Measurements from ENCODE around the gene COX19. TPM values are rescaled to one million over a fixed set of nuclear protein-coding genes. Genes with fewer than 3 reads are reported as not detected.

COX19 gene
- total and polyA plus RNA-seq, 2 donors (not counting 1 experiment from before 2014, with no cell fraction given), result 14.7 to 38.3 TPM

DNA sequence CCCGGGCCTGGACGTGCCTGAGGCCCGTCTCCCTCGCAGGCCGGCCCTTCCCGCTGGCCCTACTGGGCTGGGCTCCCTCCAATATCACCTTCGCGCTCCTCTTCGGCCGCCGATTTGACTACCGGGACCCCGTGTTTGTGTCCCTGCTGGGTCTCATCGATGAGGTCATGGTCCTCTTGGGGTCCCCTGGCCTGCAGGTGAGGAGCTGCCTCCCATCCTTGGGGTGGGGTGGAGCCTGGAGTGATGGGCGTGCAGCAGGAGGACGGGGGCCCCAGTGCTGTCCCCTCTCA is 9.7 kb upstream of the COX19 start:
- no peaks in the 10 kb centered on the region for H3K9me3 Mint-ChIP-seq (ENCODE audit: insufficient read depth)
- Histone ChIP-seq H3K27ac (ENCODE audit: low read length in 2 of 2) (no peak overlapping the region), H3K79me2 (ENCODE audit: control insufficient read depth, insufficient read depth, low read length) (no peaks in the 10 kb centered on the region), H3K9ac (ENCODE audit: low read length) (no peak overlapping the region), H2AFZ (ENCODE audit: insufficient read depth, low read depth, low read length, poor library complexity, severe bottlenecking) (no peak overlapping the region), H3K36me3 (replicated peaks in 1 of 2; ENCODE audit: control extremely low read depth in 1 of 2, control insufficient read depth in 1 of 2, extremely low read depth in 1 of 2, insufficient read depth in 2 of 2, low read length in 1 of 2) (no peaks in the 10 kb centered on the region), H4K20me1 (ENCODE audit: control insufficient read depth, insufficient read depth, low read length, poor library complexity, severe bottlenecking) (no peaks in the 10 kb centered on the region), H3K4me3 (ENCODE audit: control extremely low read depth in 1 of 5, extremely low read depth in 1 of 5, insufficient read depth in 1 of 5, low read depth in 2 of 5, low read length in 4 of 5) (no peak overlapping the region), H3K4me2 (replicated peaks; ENCODE audit: low read depth, low read length, poor library complexity, severe bottlenecking) (no peak overlapping the region), H3K4me1 (ENCODE audit: control insufficient read depth in 2 of 2, insufficient read depth in 2 of 2, low read length in 2 of 2) (no peaks in the 10 kb centered on the region), H3K27me3 (replicated peaks in 1 of 4; ENCODE audit: control extremely low read depth in 1 of 4, control insufficient read depth in 3 of 4, insufficient read depth in 4 of 4, low read length in 3 of 4) (peaks cover 0 to 26% (median 7%) of the 10 kb centered on the region in 4 experiments), H3K9me3 (ENCODE audit: control extremely low read depth in 1 of 3, control insufficient read depth in 2 of 3, insufficient read depth in 1 of 3, low read length in 2 of 3) (no peaks in the 10 kb centered on the region)
- POLR2A ChIA-PET, result no interaction called here
- CTCF ChIA-PET, result interaction anchor here (1.3 kb wide), 1 partner anchor 81 kb away, joined by 3 read pairs; no protein-coding TSS in a partner anchor
- H3K4me3 Mint-ChIP-seq, result no peak overlapping the region
- no peak overlapping the region for H3K27ac Mint-ChIP-seq
- H3K27me3 Mint-ChIP-seq, result peaks cover 8% of the 10 kb centered on the region
- peaks cover 2% of the 10 kb centered on the region for H3K4me1 Mint-ChIP-seq
- no peak for ATAC-seq (ENCODE audit: low read depth)
- TF ChIP-seq EZH2 (IDR thresholded peaks at IDR 0.05; ENCODE audit: borderline replicate concordance, insufficient read depth, low read depth, low read length, poor library complexity, severe bottlenecking), result no peak
- TF ChIP-seq, protein P1, sequence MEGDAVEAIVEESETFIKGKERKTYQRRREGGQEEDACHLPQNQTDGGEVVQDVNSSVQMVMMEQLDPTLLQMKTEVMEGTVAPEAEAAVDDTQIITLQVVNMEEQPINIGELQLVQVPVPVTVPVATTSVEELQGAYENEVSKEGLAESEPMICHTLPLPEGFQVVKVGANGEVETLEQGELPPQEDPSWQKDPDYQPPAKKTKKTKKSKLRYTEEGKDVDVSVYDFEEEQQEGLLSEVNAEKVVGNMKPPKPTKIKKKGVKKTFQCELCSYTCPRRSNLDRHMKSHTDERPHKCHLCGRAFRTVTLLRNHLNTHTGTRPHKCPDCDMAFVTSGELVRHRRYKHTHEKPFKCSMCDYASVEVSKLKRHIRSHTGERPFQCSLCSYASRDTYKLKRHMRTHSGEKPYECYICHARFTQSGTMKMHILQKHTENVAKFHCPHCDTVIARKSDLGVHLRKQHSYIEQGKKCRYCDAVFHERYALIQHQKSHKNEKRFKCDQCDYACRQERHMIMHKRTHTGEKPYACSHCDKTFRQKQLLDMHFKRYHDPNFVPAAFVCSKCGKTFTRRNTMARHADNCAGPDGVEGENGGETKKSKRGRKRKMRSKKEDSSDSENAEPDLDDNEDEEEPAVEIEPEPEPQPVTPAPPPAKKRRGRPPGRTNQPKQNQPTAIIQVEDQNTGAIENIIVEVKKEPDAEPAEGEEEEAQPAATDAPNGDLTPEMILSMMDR (IDR thresholded peaks at IDR 0.05), result no peak
- DNase-seq, result no peak
- intact Hi-C loops (cut with micrococcal nuclease), result no loop called here
- 85% methylated on average over 13 of the region's 16 CpGs for WGBS (ENCODE audit: insufficient coverage)

GRCh38 chr7:984361-985126 is 9.2 kb upstream of the COX19 start:
- POLR2A ChIA-PET, result no interaction called here
- H3K4me3 ChIP-seq (ENCODE audit: control extremely low read depth in 1 of 5, extremely low read depth in 1 of 5, insufficient read depth in 1 of 5, low read depth in 2 of 5, low read length in 4 of 5), result no peak overlapping the region
- CTCF ChIA-PET, result interaction anchor here (1.1 to 1.3 kb wide), 2 partner anchors 9 to 81 kb away, joined by 3 to 4 read pairs; no protein-coding TSS in a partner anchor
- ATAC-seq (ENCODE audit: low read depth) (no peak), DNase-seq (no peak)
- no peaks in the 10 kb centered on the region for H3K4me1 ChIP-seq (ENCODE audit: control insufficient read depth in 2 of 2, insufficient read depth in 2 of 2, low read length in 2 of 2)
- H3K36me3 ChIP-seq (replicated peaks in 1 of 2; ENCODE audit: control extremely low read depth in 1 of 2, control insufficient read depth in 1 of 2, extremely low read depth in 1 of 2, insufficient read depth in 2 of 2, low read length in 1 of 2), result no peaks in the 10 kb centered on the region
- no peak overlapping the region for H2AFZ ChIP-seq (ENCODE audit: insufficient read depth, low read depth, low read length, poor library complexity, severe bottlenecking)
- 92% methylated on average over 31 of the region's 39 CpGs for WGBS (ENCODE audit: insufficient coverage)
- H3K79me2 ChIP-seq (ENCODE audit: control insufficient read depth, insufficient read depth, low read length), result no peaks in the 10 kb centered on the region
- TF ChIP-seq, protein P1 (IDR thresholded peaks at IDR 0.05), result no peak
- no peak for TF ChIP-seq EZH2 (IDR thresholded peaks at IDR 0.05; ENCODE audit: borderline replicate concordance, insufficient read depth, low read depth, low read length, poor library complexity, severe bottlenecking)
- peaks cover 8% of the 10 kb centered on the region for H3K27me3 Mint-ChIP-seq
- H3K27ac ChIP-seq (ENCODE audit: low read length in 2 of 2), result no peak overlapping the region
- intact Hi-C loops (cut with micrococcal nuclease), result no loop called here
- H3K9me3 ChIP-seq (ENCODE audit: control extremely low read depth in 1 of 3, control insufficient read depth in 2 of 3, insufficient read depth in 1 of 3, low read length in 2 of 3), result no peaks in the 10 kb centered on the region
- peaks cover 0 to 26% (median 7%) of the 10 kb centered on the region in 4 experiments for H3K27me3 ChIP-seq (replicated peaks in 1 of 4; ENCODE audit: control extremely low read depth in 1 of 4, control insufficient read depth in 3 of 4, insufficient read depth in 4 of 4, low read length in 3 of 4)
- H3K4me1 Mint-ChIP-seq, result peaks cover 2% of the 10 kb centered on the region
- H3K4me3 Mint-ChIP-seq, result no peak overlapping the region
- H4K20me1 ChIP-seq (ENCODE audit: control insufficient read depth, insufficient read depth, low read length, poor library complexity, severe bottlenecking), result no peaks in the 10 kb centered on the region
- H3K27ac Mint-ChIP-seq, result no peak overlapping the region
- no peak overlapping the region for H3K9ac ChIP-seq (ENCODE audit: low read length)
- no peak overlapping the region for H3K4me2 ChIP-seq (replicated peaks; ENCODE audit: low read depth, low read length, poor library complexity, severe bottlenecking)
- no peaks in the 10 kb centered on the region for H3K9me3 Mint-ChIP-seq (ENCODE audit: insufficient read depth)

Data from B cell (primary cell).